PFSK-1 (cell line): ENCODE measurements around the gene ARHGAP12.

Source experiments
- FOXP2 ChIP-seq: optimal IDR thresholded peaks from 2 replicates; pipeline ENCODE3; 2011; ENCODE audit warnings: borderline replicate concordance, control low read depth, inconsistent platforms; ENCODE audit not compliant: insufficient read depth; ENCODE audit errors: extremely low read length, extremely low read depth
- POLR2AphosphoS5 ChIP-seq: IDR thresholded peaks from 2 replicates; pipeline ENCODE4 v1.6.1; 2012; ENCODE audit warnings: low read depth, mild to moderate bottlenecking, control low read depth, low read length, moderate library complexity
- SIN3A ChIP-seq: IDR thresholded peaks from 2 replicates; pipeline ENCODE4 v1.6.1; 2012; ENCODE audit warnings: mild to moderate bottlenecking, low read length, moderate library complexity, borderline replicate concordance; ENCODE audit not compliant: insufficient read depth
- TAF1 ChIP-seq: IDR thresholded peaks from 2 replicates; pipeline ENCODE4 v1.6.1; 2012; ENCODE audit warnings: low read length, control low read depth, borderline replicate concordance; ENCODE audit not compliant: insufficient read depth

- TF ChIP-seq TAF1 (no peak), POLR2AphosphoS5 (no peak), FOXP2 (no peak), SIN3A (no peak)
Measured at GRCh38 chr10:31782701-31783100, 145.9 kb downstream of the ARHGAP12 start.
